GM23338 (cell line): ENCODE data around the gene GPN3. TPM values are rescaled to one million over a fixed set of nuclear protein-coding genes. Genes with fewer than 3 reads are reported as not detected.
A peak's percentile ranks its signal among the peaks of the same experiment; 100 is the strongest.

ENCODE experiments used
- ATAC-seq: fragments of 200-7000 bp; cut with Tn5 transposase; 3 replicates; pipeline ENCODE4 v1.9.1; 2020
- DNase-seq: peaks from one replicate; pipeline ENCODE4 v3.0.0-alpha.2; 2015; ENCODE audit warnings: low spot score
- H2AFZ ChIP-seq: fragments of 200-600 bp; sonication (generic); 2 replicates; pipeline ENCODE4 v1.8.0; 2016; ENCODE audit warnings: antibody characterized with exemption, mild to moderate bottlenecking, moderate library complexity
- H3F3A ChIP-seq: fragments of 200-600 bp; sonication (generic); replicated peaks from 2 replicates; pipeline ENCODE4 v1.8.0; 2017; ENCODE audit warnings: antibody characterized with exemption, mixed run types, low read depth
- H3K27ac ChIP-seq: fragments of 200-600 bp; sonication (generic); 2 replicates; pipeline ENCODE4 v1.6.1; 2016; ENCODE audit warnings: low read depth
- H3K27me3 ChIP-seq: fragments of 200-600 bp; sonication (generic); 2 replicates; pipeline ENCODE4 v1.8.0; 2016; ENCODE audit warnings: mild to moderate bottlenecking, mixed run types, moderate library complexity; ENCODE audit not compliant: insufficient read depth
- H3K36me3 ChIP-seq: fragments of 200-600 bp; sonication (generic); 2 replicates; pipeline ENCODE4 v1.8.0; 2016; ENCODE audit warnings: mild to moderate bottlenecking; ENCODE audit not compliant: insufficient read depth
- H3K4me1 ChIP-seq: fragments of 200-600 bp; sonication (generic); 2 replicates; pipeline ENCODE4 v1.8.0; 2016; ENCODE audit warnings: mild to moderate bottlenecking, moderate library complexity; ENCODE audit not compliant: insufficient read depth
- H3K4me2 ChIP-seq: fragments of 200-600 bp; sonication (generic); 2 replicates; pipeline ENCODE4 v1.7.1; 2017; ENCODE audit warnings: mixed run types
- H3K4me3 ChIP-seq: fragments of 200-600 bp; sonication (generic); 2 replicates; pipeline ENCODE4 v1.6.1; 2016; ENCODE audit warnings: mixed run types
- H3K79me2 ChIP-seq: fragments of 200-600 bp; sonication (generic); replicated peaks from 2 replicates; pipeline ENCODE4 v1.8.0; 2017; ENCODE audit warnings: mild to moderate bottlenecking; ENCODE audit not compliant: insufficient read depth
- H3K9me2 ChIP-seq: fragments of 200-600 bp; sonication (generic); 2 replicates; pipeline ENCODE4 v1.8.0; 2017; ENCODE audit not compliant: insufficient read depth
- H4K20me1 ChIP-seq: fragments of 200-600 bp; sonication (generic); replicated peaks from 2 replicates; pipeline ENCODE4 v1.8.0; 2017; ENCODE audit warnings: mild to moderate bottlenecking; ENCODE audit not compliant: insufficient read depth
- H3K27ac Mint-ChIP-seq: 2 replicates; pipeline ENCODE4 v1.8.0; 2020; ENCODE audit warnings: inconsistent platforms, mild to moderate bottlenecking, moderate library complexity, mixed read lengths
- H3K27me3 Mint-ChIP-seq: 3 replicates; pipeline ENCODE4 v1.8.0; 2022; ENCODE audit warnings: low read depth, mild to moderate bottlenecking, moderate library complexity, mixed read lengths, inconsistent platforms; ENCODE audit not compliant: insufficient read depth, poor library complexity
- H3K36me3 Mint-ChIP-seq: 3 replicates; pipeline ENCODE4 v1.8.0; 2021; ENCODE audit warnings: low read depth, mild to moderate bottlenecking, inconsistent platforms, moderate library complexity, mixed read lengths
- H3K4me1 Mint-ChIP-seq: 3 replicates; pipeline ENCODE4 v1.8.0; 2020; ENCODE audit warnings: mild to moderate bottlenecking, inconsistent platforms, mixed read lengths
- H3K4me3 Mint-ChIP-seq: 3 replicates; pipeline ENCODE4 v1.8.0; 2021; ENCODE audit warnings: moderate library complexity, mild to moderate bottlenecking, inconsistent platforms, mixed read lengths
- H3K9me3 Mint-ChIP-seq: 3 replicates; pipeline ENCODE4 v1.8.0; 2020; ENCODE audit warnings: moderate library complexity, mild to moderate bottlenecking, inconsistent platforms, mixed read lengths
- CREB1 ChIP-seq: fragments of 250-450 bp; sonication (Bioruptor Pico); IDR thresholded peaks from 2 replicates; pipeline ENCODE4 v1.5.0; 2020; ENCODE audit warnings: low read depth, mild to moderate bottlenecking, moderate library complexity
- CTCF ChIP-seq, 2 experiments: fragments of 200-600 bp in 1 of 2; sonication (generic) in 1 of 2; conservative IDR thresholded peaks; 2 replicates each; pipeline versions ENCODE4 v1.5.1 to v1.6.1; 2016 to 2017; ENCODE audit warnings: antibody characterized with exemption in 2 of 2, low read depth in 2 of 2, mild to moderate bottlenecking in 2 of 2, moderate library complexity in 1 of 2
- ETS1 ChIP-seq: IDR thresholded peaks from 2 replicates; pipeline ENCODE4 v1.6.1; 2016; ENCODE audit warnings: antibody characterized with exemption
- EZH2 ChIP-seq: fragments of 200-600 bp; sonication (generic); IDR thresholded peaks from one replicate; pipeline ENCODE4 v1.8.0; 2017; ENCODE audit warnings: antibody characterized with exemption, mild to moderate bottlenecking, low read depth; ENCODE audit not compliant: unreplicated experiment
- EZH2phosphoT487 ChIP-seq: fragments of 200-600 bp; sonication (generic); IDR thresholded peaks from one replicate; pipeline ENCODE4 v1.8.1; 2018; ENCODE audit warnings: antibody characterized with exemption; ENCODE audit not compliant: unreplicated experiment
- JUNB ChIP-seq: IDR thresholded peaks from one replicate; pipeline ENCODE4 v1.6.1; 2016; ENCODE audit warnings: antibody characterized with exemption; ENCODE audit not compliant: unreplicated experiment
- NANOG ChIP-seq: IDR thresholded peaks from 2 replicates; pipeline ENCODE4 v1.6.1; 2016; ENCODE audit warnings: antibody characterized with exemption, borderline replicate concordance
- POLR2AphosphoS5 ChIP-seq: IDR thresholded peaks from 2 replicates; pipeline ENCODE4 v1.6.1; 2016; ENCODE audit warnings: antibody characterized with exemption, low read depth
- polyA plus RNA-seq: library from polyadenylated mRNA; unstranded; fragments of >200 nt; fragmentation: Nextera tagmentation; extraction: Ambion mirVana; gene quantifications from 2 replicates; pipeline ENCODE4 v1.2.1, GENCODE V29; 2016
- total RNA-seq: library from RNA; depleted of rRNA; stranded (reverse); fragments of >200 nt; shearing (Covaris generic); gene quantifications from 2 replicates; pipeline ENCODE4 v1.2.3, GENCODE V29; 2014

The GPN3 gene
- total and polyA plus RNA-seq, 2 experiments from 2014 or later = 45.0 to 108 TPM

- DNase-seq (no peak), ATAC-seq (no peak)
- Histone ChIP-seq H3K27me3 (no peaks in the 10 kb centered on the region), H2AFZ (no peak overlapping the region), H3K4me1 (no peaks in the 10 kb centered on the region), H3F3A (peaks cover 8% of the 10 kb centered on the region; the same call in 1 of the 2 replicates), H3K4me2 (no peak overlapping the region), H3K9me2 (no peaks in the 10 kb centered on the region), H3K79me2 (peaks cover 31% of the 10 kb centered on the region), H3K27ac (peak overlapping the region; percentile 87; the same call in 1 of the 2 replicates), H3K4me3 (no peak overlapping the region), H4K20me1 (peaks cover 14% of the 10 kb centered on the region; the same call in 1 of the 2 replicates), H3K36me3 (peaks cover 30% of the 10 kb centered on the region; the same call in 1 of the 2 replicates)
- TF ChIP-seq POLR2AphosphoS5 (no peak), NANOG (no peak), EZH2 (no peak), ETS1 (no peak), EZH2phosphoT487 (no peak)
- Mint-ChIP-seq H3K4me3 (no peak overlapping the region), H3K27ac (no peak overlapping the region), H3K4me1 (peaks cover 5% of the 10 kb centered on the region; the same call in 2 of the 3 replicates), H3K9me3 (no peaks in the 10 kb centered on the region), H3K27me3 (peaks cover 9% of the 10 kb centered on the region), H3K36me3 (peaks cover 38% of the 10 kb centered on the region)
Measured at GRCh38 chr12:110451263-110451662, 16.8 kb downstream of the GPN3 start.

- H3F3A ChIP-seq = peaks cover 8% of the 10 kb centered on the region; the same call in 1 of the 2 replicates
- DNase-seq = peak; percentile 98
- H3K4me3 ChIP-seq = peak within 1 kb of the TSS; percentile 83
- H3K36me3 ChIP-seq = peaks cover 24% of the 10 kb centered on the region; the same call in 1 of the 2 replicates
- Mint-ChIP-seq H3K27ac (peak within 1 kb of the TSS; percentile 95), H3K27me3 (peaks cover 9% of the 10 kb centered on the region), H3K9me3 (no peaks in the 10 kb centered on the region), H3K4me3 (peak within 1 kb of the TSS; percentile 97), H3K4me1 (peaks cover 5% of the 10 kb centered on the region; the same call in 2 of the 3 replicates), H3K36me3 (peaks cover 36% of the 10 kb centered on the region)
- peak within 1 kb of the TSS; percentile 79 for H3K4me2 ChIP-seq
- no peaks in the 10 kb centered on the region for H3K4me1 ChIP-seq
- peak within 1 kb of the TSS; percentile 87 for H3K27ac ChIP-seq
- peak within 1 kb of the TSS; percentile 45; the same call in 1 of the 2 replicates for H2AFZ ChIP-seq
- no peaks in the 10 kb centered on the region for H3K9me2 ChIP-seq
- H4K20me1 ChIP-seq = peaks cover 14% of the 10 kb centered on the region; the same call in 1 of the 2 replicates
- ATAC-seq = peak; percentile 96
- peak; percentile 74 for TF ChIP-seq ETS1
- TF ChIP-seq CTCF (conservative IDR thresholded peaks at IDR 0.05; ENCODE audit: low read depth in 2 of 2) = peak; percentile 64 to 90
- TF ChIP-seq EZH2 = no peak
- TF ChIP-seq CREB1 = peak; percentile 45
- TF ChIP-seq POLR2AphosphoS5 = peak; percentile 85
- no peak for TF ChIP-seq JUNB
- H3K79me2 ChIP-seq = peaks cover 31% of the 10 kb centered on the region
- no peaks in the 10 kb centered on the region for H3K27me3 ChIP-seq
Measured at GRCh38 chr12:110449799-110450497, 18.1 kb downstream of the GPN3 start, which contains the start of gene ARPC3. Gene ARPC3 (minus strand): TSS chr12:110450337. CDS start chr12:110450260, 77 bp downstream.
